GM19035 (cell line): ENCODE measurements around the gene KLHDC1.
"Not testable (repeated sequence)": the region's sequence is repeated elsewhere in the genome, so short reads cannot be mapped to it uniquely, and the experiment has no call there.

Experiments used
- ATAC-seq: cut with Tn5 transposase; IDR thresholded peaks from one replicate; pipeline ENCODE4 v1.9.1; 2021; ENCODE audit not compliant: unreplicated experiment

The KLHDC1 gene

DNA sequence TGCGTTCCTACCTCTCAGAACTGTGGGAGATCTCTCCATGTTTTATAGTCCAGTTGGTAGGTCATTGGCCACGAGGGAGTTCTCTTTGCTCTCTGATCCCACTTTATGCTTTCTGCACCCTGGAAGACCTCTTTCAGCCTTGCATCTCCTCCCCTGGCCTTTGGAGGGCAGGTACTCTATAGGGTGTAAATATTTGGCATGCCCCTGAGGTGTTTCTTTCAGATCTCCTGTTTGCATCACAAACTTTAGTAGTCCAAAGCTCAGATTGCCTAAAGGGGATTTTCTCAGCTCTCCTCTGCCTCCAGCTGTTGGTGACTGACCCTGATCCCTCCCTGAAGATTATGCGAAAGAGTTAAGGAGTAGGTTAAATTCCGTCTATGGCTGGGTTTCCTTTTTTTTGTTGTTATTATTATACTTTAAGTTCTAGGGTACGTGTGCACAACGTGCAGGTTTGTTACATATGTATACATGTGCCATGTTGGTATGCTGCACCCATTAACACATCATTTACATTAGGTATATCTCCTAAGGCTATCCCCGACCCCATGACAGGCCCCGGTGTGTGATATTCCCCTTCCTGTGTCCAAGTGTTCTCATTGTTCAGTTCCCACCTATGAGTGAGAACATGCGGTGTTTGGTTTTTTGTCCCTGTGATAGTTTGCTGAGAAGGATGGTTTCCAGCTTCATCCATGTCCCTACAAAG lies 29.0 kb downstream of the KLHDC1 start:
- not testable (repeated sequence) for ATAC-seq

- no peak for ATAC-seq
These were observed 34.3 kb downstream of the KLHDC1 start for GRCh38 chr14:49727171-49727570.

DNA sequence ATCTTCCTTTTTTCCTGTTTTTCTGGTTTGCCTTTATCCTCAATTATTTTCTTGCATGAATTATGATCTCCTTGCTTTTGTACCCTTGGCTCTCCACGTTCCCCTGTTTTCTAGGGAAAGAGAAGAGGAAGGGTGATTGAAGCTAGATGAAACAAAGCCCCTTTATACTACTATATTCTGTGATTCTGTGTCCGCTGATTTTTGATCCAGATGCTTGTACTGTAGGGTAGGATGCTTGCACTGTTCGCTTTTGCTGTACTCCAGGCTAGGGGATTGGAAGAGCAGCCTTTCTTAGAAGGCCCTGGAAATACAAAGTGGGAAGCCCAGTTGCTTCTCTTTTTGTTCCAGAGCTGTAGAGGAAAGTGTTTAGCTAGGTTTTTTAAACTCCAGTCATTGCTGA lies 40.0 kb downstream of the KLHDC1 start:
- no peak for ATAC-seq

- no peak for ATAC-seq
These were observed 40.9 kb downstream of the KLHDC1 start for GRCh38 chr14:49733836-49734235.

DNA sequence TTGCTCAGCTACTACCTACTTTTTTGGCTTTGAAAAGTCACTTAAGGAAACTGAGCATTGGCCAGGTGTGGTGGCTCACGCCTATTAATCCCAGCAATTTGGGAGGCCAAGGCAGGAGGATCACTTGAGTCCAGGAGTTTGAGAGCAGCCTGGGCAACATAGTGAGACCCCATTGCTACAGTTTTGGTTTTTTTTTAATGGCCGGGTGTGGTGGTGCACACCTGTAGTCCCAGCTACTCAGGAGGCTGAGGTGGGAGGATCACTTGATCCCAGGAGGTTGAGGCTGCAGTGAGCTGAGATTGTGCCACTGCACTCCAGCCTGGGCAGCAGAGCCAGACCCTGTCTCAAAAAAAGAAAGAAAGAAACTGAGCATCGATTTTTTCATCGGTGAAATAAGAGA lies 42.7 kb downstream of the KLHDC1 start:
- ATAC-seq, result not testable (repeated sequence)

DNA sequence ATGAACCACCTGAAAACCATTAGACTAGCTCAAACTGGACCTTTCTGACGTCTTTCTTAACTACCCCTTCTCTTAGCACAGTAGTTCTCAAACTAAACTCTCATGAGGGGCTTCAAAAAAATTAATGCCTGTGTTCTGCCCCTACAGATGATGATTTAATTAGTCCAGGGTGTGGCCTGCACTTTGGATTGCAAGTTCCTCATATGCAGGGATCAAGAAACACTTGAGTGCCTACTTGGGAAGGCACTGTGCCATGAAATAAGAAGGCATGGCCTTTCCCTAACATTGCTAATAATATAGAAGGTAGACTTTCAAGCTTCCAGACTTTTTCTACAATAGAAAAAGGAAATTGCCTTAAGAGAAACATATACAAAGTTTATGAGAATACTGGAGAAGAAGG lies 52.3 kb downstream of the KLHDC1 start:
- no peak for ATAC-seq

DNA sequence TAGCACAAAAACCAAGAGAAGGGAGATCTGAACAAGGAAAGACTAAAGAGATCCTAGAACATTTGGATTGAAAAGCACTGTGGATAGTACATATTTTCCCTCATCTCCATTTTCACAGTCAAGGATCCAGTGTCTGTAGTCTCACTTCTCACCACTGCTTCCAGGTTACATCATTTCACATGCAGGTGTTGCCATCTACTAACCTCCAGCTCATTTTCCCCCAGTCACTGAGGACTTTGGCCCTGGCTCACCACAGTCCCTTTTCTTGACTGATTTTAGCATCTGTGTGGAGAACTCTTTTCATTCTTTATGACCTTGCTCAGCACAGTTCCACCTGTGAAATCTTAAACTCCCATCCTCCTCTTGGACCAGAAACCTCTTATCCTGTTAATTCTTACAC lies 53.6 kb downstream of the KLHDC1 start:
- not testable (repeated sequence) for ATAC-seq

DNA sequence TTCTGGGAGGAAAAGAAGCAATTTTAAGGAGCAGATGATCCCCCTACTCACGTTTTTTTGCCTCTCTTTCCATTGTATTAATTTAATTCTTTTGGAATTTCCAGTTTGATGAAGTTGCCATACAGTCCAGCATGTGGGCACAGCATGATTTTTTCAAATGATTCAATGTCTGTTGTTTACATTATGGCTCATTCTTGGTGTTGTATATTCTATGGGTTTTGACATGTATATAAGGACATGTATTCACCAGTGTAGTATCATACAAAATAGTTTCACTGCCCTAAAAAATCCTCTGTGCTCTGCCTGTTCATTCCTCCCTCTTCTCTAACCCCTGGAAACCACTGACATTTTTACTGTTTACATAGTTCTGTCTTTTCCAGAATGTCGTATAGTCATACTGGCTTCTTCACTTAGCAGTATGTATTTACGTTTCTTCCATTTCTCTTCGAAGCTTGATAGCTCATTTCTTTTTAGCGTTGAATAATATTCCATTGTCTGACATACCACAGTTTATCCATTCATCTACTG lies 61.7 kb downstream of the KLHDC1 start:
- no peak for ATAC-seq

DNA sequence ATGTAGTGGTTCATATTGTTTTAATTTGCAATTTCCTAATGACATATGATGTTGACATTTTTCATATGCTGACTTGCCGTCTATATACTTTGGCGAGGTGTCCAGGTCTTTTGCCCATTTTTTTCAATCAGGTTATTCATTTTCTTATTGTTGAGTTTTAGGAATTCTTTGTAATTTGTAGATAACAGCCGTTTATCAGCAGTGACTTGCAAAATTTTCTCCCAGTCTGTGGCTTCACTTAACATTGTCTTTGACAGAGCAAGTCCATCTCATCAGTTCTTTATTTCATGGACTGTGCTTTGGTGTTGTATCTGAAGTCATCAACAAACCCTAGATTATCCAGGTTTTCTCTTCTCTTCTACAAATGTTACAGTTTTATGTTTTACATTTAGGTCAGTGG lies 62.5 kb downstream of the KLHDC1 start:
- ATAC-seq, result no peak

DNA sequence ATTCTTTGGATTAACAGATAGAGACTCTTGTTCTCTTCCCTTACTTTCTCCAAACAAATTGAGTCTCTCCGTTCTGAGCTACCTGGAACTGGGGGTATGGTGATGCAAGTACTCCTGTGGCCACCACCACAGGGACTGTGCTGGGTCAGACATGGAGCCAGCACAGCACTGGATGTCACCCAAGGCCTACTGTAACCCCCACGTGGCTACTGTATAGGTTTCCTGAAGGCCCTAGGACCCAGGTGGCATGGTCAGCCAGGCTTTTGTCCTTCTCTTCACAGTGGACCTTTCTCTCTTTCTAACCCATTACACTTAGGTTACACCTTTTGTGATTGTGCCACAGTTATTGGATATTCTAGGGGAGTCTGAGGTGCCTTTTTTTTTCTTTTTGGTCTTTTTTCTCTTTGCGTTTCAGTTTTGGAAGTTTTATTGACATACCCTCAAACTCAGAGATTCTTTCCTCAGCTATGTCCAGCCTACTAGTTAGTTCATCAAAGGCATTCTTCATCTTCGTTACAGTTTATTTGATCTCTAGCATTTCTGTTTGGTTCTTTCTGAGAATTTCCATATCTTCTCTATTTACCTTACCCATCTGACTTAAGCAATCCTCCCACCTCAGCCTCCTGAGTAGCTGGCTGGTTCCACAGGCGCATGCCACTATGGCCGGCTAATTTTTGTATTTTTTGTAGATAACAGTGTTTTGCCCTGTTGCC lies 69.1 kb downstream of the KLHDC1 start:
- no peak for ATAC-seq

DNA sequence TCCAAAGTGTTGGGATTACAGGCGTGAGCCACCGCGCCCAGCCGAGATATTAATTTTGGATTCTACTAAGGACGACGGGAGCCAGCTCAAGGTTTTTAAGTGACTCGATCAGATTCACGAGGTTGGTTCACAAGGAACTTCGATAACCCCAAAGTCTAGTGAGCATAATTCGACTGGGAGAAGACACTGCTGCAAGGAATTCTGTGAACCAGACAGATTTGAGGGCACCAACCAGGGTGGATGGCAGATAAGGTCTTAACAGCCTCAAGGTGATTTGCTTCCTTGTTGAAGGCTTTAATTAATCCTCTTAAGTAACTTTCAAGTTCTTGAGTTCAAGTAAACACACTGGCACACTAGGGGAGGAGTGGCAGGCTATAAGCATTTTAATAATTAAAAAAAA lies 73.9 kb downstream of the KLHDC1 start:
- no peak for ATAC-seq

DNA sequence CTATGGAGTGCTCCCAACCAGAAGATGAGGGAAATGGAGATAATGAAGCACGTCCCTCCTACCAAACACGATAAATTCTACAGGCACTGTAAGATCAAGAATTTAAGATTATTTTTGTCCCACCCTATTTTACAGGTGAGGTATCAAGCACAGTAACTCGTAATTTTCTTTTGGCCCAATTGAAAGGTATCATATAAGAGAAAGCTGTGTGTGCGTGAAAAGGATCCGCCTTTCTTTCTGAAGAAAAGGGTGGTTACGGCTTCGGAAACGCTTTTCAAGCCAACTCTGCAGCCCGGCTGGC lies 74.3 kb downstream of the KLHDC1 start:
- ATAC-seq, result no peak

DNA sequence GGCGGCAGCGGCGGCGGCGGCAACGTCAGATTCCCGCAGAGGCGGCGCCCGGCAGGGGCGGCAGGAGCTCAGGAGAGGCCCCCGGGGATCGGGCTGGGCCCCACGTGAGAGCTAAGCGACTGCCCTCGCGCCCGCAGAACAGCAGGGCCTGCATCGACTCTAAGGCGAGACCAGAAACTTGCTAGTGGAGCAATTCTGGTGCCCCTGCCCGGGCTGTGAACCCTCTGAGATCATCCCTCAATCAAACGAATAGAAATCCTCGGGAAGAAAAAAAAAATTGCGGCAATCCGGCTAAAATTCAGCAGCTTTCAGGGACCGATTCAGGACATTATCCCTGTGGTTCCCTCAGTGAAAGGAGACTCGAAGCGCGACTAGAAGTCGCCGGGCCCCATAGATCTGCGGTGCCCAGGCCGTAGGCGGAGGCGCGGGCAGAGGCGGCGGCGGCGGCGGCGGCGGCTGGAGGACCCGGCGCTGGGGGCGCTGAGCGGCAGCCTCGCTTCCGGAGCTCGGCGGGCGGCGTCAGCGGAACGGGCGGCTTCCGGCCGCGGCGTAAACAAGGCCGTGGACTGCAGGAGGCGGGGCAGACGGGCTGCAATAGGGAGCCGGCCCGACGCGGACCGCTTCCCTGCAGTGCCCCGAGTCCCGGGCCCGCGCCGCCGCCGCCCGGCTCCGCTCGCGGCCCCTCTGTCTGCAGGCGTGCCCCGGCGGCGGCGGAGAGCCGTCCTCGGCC lies 74.8 kb downstream of the KLHDC1 start, which contains the start of gene KLHDC2:
KLHDC2 (plus strand) TSS at position 583 of the 730 bp plus-strand sequence. CDS start 316 bp downstream, outside the sequence.
- ATAC-seq, result peak; percentile 92

DNA sequence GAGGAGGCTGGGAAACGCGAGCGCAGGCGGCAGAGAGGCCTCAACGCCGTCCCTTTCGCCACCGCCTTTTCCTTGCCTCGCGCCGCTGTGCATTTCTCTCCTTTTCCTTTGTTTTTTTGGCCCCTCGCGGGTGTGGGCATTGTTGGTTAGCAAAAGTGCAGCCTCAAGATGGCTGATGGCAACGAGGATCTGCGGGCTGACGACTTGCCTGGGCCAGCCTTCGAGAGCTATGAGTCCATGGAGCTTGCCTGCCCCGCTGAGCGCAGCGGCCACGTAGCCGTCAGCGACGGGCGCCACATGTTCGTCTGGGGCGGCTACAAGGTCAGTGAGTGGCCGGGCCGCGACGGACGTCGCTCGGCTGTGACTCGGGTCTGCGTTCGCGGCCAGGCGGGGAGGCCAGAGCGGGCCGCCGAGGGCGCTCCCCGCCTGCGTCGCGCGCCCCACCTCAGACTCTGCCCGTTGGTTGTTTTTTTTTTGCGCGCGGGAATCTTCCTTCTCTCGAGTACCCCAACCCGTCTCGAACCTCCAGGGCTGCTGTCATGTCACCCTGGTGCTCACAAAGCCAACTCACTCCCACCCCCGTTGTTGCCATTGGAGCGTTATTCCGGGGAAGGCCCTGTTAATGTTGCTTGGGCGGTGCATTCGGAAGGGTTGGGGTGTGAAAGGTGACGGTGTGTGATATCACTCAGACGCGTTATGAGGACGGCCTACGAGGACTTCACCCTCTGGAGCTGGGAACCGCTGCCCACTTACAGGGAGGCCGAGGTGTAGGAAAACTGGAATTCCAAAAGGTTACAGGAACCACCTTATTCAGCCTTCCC lies 75.6 kb downstream of the KLHDC1 start:
- peak; percentile 33 for ATAC-seq

- ATAC-seq, result no peak
These were observed 76.3 kb downstream of the KLHDC1 start for GRCh38 chr14:49769171-49769570.

- no peak for ATAC-seq
These were observed 76.8 kb downstream of the KLHDC1 start for GRCh38 chr14:49769581-49770211.

- no peak for ATAC-seq
These were observed 77.4 kb downstream of the KLHDC1 start for GRCh38 chr14:49770212-49770817.

DNA sequence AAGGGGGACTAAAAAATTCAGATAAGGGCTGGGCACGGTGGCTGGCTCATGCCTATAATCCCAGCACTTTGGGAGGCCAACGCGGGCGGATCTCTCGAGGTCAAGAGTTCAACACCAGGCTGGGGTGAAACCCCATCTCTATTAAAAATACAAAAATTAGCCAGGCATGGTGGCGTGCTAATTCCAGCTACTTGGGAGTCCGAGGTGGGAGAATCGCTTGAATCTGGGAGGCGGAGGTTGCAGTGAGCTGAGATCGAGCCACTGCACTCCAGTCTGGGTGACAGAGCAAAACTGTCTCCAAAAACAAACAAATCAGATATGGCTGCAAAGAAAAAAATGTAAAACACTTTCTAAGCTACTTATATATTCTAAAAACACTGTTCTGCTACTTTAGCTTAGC lies 78.8 kb downstream of the KLHDC1 start:
- ATAC-seq, result not testable (repeated sequence)

DNA sequence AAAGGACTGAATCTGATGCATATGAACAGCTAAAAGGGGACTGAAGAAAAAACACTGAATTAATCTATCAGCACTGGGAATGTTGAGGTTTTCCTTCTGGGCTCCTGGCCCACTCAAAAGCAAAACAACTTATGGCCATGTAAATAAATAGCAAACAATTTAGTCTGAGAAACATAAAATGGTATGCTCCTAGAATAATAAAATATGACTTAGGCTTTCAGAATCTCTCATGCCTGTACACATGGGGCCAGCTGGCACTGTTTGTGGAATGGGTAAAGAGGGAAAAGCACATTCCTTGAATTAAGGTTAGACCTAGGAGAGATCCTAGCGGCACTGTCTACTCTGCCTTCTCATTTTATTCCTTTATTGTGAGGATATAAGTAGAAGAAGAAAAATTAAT lies 81.2 kb downstream of the KLHDC1 start:
- ATAC-seq, result no peak

DNA sequence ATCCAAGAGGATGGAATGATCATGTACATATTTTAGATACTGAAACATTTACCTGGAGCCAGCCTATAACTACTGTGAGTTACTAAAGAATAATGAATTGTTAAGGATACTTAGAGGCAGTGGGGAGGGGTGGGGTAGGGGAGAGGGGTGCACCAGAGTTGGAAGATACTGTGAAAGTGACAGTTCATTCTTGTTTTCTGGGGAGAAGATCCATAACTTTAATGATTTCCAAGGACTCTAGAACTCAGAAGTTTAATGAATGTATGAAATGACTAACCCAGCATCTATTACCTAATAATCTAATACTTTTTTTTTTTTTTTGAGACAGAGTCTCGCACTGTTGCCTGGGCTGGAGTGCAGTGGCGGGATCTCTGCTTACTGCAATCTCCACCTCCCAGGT lies 85.5 kb downstream of the KLHDC1 start:
- no peak for ATAC-seq
